ENCODE results near the gene HOXA2.

DNA sequence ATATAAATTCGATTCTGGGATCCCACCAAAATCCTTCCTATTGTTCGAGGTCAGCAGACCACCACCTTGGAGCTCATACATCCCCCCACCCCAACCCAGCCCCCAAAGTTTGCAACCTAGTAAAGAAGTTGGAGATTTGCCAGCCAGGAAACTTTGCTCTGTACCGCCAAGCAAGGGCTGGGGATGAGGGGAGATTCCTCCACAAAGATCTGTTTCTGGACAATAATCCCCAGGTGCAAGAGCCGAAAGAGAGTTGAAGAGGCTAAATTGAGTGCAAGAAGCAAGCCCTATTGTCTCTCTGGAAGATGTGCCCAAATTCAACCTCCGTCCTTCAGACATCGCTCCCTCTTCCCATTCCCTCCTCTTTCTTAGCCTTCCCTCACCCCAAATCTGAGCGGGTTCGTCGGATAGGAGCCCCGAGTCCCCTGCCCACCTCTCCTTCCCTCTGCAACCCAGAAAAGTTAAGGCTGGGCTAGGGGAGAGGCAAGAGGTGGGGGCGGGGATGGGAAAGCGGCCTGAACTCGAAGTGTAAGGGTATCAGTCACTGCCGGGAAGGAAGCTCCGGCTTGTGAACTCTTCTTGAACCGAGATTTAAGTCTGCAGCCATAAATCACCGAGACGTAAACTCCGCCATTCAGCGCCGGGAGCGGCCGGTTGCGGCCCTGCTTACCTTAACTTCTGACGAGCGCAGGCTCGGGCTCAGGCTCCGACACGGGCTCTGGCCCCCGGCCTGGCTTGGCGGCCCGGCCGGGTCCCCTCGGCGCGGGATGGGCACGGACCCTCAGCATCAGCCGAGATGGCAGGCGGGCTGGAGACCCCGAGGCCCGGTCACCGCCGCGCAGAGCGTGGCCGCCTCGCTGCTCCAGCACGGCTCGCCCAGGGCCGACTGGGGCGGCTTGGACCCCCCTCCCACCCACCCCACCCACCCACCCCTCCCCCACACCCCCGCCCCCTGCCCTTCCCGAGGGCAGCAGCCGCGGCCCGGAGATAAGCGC, 10.8 kb upstream of the HOXA2 start:
- TF ChIP-seq, protein P1, sequence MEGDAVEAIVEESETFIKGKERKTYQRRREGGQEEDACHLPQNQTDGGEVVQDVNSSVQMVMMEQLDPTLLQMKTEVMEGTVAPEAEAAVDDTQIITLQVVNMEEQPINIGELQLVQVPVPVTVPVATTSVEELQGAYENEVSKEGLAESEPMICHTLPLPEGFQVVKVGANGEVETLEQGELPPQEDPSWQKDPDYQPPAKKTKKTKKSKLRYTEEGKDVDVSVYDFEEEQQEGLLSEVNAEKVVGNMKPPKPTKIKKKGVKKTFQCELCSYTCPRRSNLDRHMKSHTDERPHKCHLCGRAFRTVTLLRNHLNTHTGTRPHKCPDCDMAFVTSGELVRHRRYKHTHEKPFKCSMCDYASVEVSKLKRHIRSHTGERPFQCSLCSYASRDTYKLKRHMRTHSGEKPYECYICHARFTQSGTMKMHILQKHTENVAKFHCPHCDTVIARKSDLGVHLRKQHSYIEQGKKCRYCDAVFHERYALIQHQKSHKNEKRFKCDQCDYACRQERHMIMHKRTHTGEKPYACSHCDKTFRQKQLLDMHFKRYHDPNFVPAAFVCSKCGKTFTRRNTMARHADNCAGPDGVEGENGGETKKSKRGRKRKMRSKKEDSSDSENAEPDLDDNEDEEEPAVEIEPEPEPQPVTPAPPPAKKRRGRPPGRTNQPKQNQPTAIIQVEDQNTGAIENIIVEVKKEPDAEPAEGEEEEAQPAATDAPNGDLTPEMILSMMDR (conservative IDR thresholded peaks at IDR 0.05; ENCODE audit: low read length): no peak
- TF ChIP-seq EZH2phosphoT487 (IDR thresholded peaks at IDR 0.05; ENCODE audit: borderline replicate concordance, low read depth, low read length): no peak

Data from OCI-LY7 (cell line).